ENCODE measurements around the gene ZNF814.
"Not testable (repeated sequence)": the region's sequence is repeated elsewhere in the genome, so short reads cannot be mapped to it uniquely, and the experiment has no call there.

Gene ZNF814

DNA sequence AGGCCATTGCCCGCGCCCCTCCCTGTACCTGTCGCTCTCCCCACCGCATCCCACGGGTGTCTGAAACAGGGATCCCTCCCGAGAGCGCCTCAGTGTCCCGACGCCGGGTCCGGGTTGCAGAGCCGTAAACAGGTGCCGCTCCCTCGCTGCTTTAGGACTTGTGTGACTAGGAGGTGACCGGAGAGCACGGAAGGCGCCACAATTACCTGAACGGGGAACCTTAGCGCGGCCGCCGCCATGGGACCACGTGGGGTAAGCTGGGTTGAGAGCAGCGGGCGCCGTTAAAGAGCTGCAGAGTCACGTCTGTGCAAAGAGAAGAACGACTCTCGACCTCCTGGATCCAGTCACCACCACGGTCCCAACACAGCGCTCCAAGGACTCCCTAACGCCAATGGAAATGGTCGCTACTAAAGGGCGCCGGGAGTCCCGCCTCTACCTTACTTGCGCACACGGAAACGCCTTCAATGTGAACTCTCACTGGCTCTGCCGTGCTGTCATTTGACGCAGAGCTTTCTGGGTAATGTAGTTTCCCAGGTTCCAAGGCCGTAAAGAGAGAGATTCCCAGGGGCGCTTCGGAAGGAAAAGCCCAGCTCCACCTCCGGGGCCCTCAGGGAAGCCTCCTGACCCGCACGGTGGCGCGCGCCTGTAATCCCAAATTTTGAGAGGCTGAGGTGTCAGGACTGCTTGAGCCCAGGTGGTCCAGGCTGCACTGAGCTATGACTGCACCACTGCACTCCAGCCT, 74.2 kb downstream of the ZNF814 start, which contains the start of gene ZNF552:
ZNF552 (minus strand) TSS at position 409 of the 742 bp plus-strand sequence; CDS start at position 239, 170 bp downstream.
- TF ChIP-seq, protein P1, sequence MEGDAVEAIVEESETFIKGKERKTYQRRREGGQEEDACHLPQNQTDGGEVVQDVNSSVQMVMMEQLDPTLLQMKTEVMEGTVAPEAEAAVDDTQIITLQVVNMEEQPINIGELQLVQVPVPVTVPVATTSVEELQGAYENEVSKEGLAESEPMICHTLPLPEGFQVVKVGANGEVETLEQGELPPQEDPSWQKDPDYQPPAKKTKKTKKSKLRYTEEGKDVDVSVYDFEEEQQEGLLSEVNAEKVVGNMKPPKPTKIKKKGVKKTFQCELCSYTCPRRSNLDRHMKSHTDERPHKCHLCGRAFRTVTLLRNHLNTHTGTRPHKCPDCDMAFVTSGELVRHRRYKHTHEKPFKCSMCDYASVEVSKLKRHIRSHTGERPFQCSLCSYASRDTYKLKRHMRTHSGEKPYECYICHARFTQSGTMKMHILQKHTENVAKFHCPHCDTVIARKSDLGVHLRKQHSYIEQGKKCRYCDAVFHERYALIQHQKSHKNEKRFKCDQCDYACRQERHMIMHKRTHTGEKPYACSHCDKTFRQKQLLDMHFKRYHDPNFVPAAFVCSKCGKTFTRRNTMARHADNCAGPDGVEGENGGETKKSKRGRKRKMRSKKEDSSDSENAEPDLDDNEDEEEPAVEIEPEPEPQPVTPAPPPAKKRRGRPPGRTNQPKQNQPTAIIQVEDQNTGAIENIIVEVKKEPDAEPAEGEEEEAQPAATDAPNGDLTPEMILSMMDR (IDR thresholded peaks at IDR 0.05; ENCODE audit: insufficient read depth, low read length, missing control alignments) = no peak
- DNase-seq (ENCODE audit: low read depth, low spot score) = peak; percentile 47
- ChIA-PET CTCF (interaction anchor here (1.0 kb wide), 1 partner anchor 9 kb away, joined by 6 read pairs; no protein-coding TSS in a partner anchor), POLR2A (interaction anchor here (0.8 to 2.0 kb wide), 4 partner anchors 10 to 45 kb away, joined by 3 to 7 read pairs (median 4); partner anchors contain the start of genes ZNF586 and ZNF587)
- H3K4me3 ChIP-seq (ENCODE audit: low read depth, low read length) = peak within 1 kb of the TSS; percentile 86

DNA sequence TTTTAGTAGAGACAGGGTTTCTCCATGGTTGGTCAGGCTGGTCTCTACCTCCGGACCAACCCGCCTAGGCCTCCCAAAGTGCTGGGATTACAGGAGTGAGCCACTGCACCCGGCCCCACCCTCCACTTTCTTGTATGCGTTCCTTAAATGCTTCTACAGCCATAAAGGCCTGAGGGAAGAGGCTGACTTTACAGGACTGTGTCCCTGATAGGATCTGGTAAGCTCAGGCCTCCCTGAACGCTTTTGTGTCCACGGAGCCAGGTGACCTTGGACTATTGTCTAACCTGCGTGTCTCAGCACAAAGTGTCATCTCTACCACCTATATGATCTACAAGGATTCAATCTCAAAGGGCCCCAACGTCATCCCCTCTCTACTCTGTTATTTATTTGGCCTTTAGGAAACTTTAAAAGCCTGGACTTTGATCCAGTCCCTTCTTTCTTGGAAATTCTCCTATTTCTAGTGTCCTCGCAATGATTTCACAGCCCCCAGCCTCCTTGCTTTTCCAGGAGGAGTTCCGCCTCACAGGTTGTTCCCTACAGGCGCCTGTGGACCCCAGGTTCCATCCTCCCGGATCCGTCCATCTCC, 74.8 kb downstream of the ZNF814 start:
- TF ChIP-seq, protein P1 (IDR thresholded peaks at IDR 0.05; ENCODE audit: insufficient read depth, low read length, missing control alignments) = no peak
- DNase-seq (ENCODE audit: low read depth, low spot score) = no peak
- H3K4me3 ChIP-seq (ENCODE audit: low read depth, low read length) = peak overlapping the region; percentile 86
- ChIA-PET CTCF (no interaction called here), POLR2A (interaction anchor here (2.0 kb wide), 1 partner anchor 10 kb away, joined by 5 read pairs; no protein-coding TSS in a partner anchor)

DNA sequence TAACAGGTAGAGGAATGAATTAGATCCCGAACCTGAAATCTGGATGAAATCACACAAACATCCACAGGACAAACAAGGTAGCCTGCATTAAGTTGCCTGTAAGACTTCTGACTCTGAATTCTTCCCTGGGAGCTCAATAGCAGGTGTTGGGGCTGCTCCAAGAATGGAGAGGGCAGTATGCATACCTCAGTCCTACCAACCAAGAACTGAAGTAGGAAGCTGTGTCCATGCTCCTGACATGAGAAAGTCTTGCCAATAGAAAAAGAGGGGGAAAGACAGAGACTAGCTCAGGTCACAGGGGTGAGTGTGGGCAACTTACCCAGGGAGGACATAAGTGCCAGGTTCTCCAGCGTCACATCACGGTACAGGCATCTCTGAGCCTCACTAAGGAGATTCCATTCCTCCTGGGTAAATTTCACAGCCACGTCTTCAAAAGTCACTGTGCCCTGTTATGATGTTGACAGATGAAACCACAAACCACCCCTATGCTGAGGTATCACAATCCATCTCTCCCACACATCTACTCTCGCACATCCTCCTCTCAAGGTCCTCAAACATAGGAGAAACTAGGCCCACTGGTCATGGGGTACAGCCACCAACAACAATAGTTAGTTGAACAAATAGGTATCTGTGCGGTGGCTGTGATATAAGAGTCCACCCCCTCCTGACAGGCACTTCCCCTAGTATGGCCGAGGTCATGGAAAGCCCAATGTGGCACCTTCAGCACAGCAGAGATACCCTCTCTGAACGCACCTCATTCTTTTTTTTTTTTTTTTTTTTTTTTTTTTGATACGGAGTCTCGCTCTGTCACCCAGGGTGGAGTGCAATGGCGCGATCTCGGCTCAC, 75.6 kb downstream of the ZNF814 start:
- CTCF ChIA-PET; H3K4me3 ChIP-seq (ENCODE audit: low read depth, low read length); DNase-seq (ENCODE audit: low read depth, low spot score): not testable (repeated sequence)
- POLR2A ChIA-PET = interaction anchor here (0.6 to 2.0 kb wide), 2 partner anchors 9 to 54 kb away, joined by 3 to 5 read pairs; no protein-coding TSS in a partner anchor

DNA sequence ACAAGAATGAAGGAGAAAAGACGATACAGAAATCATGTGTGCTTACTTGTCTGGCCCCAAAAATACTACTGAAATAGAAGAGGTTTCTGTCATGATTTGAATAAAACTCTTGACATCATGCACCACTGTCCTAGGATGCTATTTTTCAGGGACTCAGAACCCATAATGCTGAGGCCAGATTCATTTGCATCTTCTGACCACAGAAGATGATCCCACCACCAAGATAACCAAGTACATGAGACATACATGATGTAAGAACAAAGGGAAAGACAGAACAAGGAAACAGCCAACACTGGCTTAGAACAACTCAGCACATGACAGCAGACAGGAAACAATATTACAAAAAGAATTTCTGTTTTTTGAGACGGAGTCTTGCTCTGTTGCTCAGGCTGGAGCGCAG, 76.6 kb downstream of the ZNF814 start:
- no peak for DNase-seq (ENCODE audit: low read depth, low spot score)
- TF ChIP-seq, protein P1 (IDR thresholded peaks at IDR 0.05; ENCODE audit: insufficient read depth, low read length, missing control alignments) = no peak
- ChIA-PET CTCF (no interaction called here), POLR2A (interaction anchor here (2.0 kb wide), 1 partner anchor 8 kb away, joined by 5 read pairs; no protein-coding TSS in a partner anchor)
- no peak overlapping the region for H3K4me3 ChIP-seq (ENCODE audit: low read depth, low read length)

DNA sequence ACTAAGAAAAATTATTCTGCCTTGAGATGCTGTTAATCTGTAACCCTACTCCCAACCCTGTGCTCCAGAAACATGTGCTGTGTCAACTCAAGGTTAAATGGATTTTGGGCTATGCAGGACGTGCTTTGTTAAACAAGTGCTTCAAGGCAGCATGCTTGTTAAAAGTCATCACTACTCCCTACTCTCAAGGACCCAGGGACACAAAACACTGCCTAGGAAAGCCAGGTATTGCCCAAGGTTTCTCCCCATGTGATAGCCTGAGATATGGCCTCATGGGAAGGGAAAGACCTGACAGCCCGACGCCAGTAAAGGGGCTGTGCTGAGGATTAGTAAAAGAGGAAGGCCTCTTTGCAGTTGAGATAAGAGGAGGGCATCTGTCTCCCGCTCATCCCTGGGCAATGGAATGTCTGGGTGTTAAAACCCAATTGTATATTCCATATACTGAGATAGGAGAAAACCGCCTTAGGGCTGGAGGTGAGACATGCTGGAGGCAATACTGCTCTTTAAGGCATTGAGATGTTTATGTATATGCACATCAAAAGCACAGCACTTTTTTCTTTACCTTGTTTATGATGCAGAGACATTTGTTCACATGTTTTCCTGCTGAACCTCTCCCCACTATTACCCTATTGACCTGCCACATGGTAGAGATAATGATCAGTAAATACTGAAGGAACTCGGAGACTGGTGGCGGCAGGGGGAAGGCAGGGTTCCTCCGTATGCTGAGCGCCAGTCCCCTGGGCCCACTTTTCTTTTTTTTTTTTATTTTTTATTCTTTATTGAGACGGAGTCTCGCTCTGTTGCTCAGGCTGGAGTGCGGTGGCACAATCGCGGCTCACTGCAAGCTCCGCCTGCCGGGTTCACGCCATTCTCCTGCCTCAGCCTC, 78.2 kb downstream of the ZNF814 start:
- CTCF ChIA-PET; POLR2A ChIA-PET; H3K4me3 ChIP-seq (ENCODE audit: low read depth, low read length); DNase-seq (ENCODE audit: low read depth, low spot score): not testable (repeated sequence)

DNA sequence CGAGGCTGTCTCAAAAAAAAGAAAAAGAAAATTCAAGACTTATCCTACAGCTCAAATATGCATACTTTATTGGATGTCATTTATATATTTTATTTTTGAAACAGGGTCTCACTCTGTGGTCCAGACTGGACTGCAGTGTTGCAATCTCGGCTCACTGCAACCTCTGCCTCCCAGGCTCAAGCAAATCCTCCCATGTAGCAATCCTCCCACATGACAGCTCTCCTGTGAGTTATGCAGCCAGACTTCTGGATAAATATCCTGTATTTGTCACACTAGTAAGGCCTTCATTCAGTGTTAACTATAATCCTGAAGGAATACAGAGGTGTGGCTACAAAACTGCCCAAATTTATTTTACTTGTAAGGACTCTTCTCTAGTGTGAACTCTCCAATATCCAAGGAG, 81.3 kb downstream of the ZNF814 start:
- CTCF ChIA-PET = interaction anchor here (0.7 kb wide), 1 partner anchor 12 kb away, joined by 3 read pairs; no protein-coding TSS in a partner anchor

More for the DNA sequence above, 81.3 kb downstream of the ZNF814 start:
- TF ChIP-seq, protein P1 (IDR thresholded peaks at IDR 0.05; ENCODE audit: insufficient read depth, low read length, missing control alignments) = no peak
- no peak overlapping the region for H3K4me3 ChIP-seq (ENCODE audit: low read depth, low read length)
- POLR2A ChIA-PET = no interaction called here
- DNase-seq (ENCODE audit: low read depth, low spot score) = no peak
